Hindlimb muscle (tissue), 1 donor: ENCODE measurements around the gene HOXB3. TPM values are rescaled to one million over a fixed set of nuclear protein-coding genes. Genes with fewer than 3 reads are reported as not detected.
"Not testable (repeated sequence)": the region's sequence is repeated elsewhere in the genome, so short reads cannot be mapped to it uniquely, and the experiment has no call there.

Source experiments
- DNase-seq: peaks from one replicate; pipeline ENCODE4 v3.0.0-alpha.2; 2013
- polyA plus RNA-seq: library from polyadenylated mRNA; unstranded; fragments of 120-200 nt; gene quantifications from one replicate; pipeline ENCODE4 v1.2.1, GENCODE V29; 2013; ENCODE audit not compliant: insufficient read length

The HOXB3 gene
- polyA plus RNA-seq, 1 donor: 9.1 TPM

GRCh38 chr17:48522031-48522653 lies 67.9 kb downstream of the HOXB3 start:
- no peak for DNase-seq

- no peak for DNase-seq
Observed at GRCh38 chr17:48520631-48521079, 69.4 kb downstream of the HOXB3 start.

GRCh38 chr17:48519427-48519826 lies 70.6 kb downstream of the HOXB3 start:
- DNase-seq: no peak

GRCh38 chr17:48517478-48517877 lies 72.6 kb downstream of the HOXB3 start:
- DNase-seq: no peak

- no peak for DNase-seq
Observed at GRCh38 chr17:48515925-48516900, 73.8 kb downstream of the HOXB3 start.

- DNase-seq: no peak
Observed at GRCh38 chr17:48514477-48514876, 75.6 kb downstream of the HOXB3 start.

GRCh38 chr17:48513666-48514455 lies 76.2 kb downstream of the HOXB3 start:
- no peak for DNase-seq

GRCh38 chr17:48513097-48513496 lies 76.9 kb downstream of the HOXB3 start:
- DNase-seq: no peak

GRCh38 chr17:48510761-48511604 lies 79.1 kb downstream of the HOXB3 start:
- DNase-seq: no peak

- DNase-seq: no peak
Observed at GRCh38 chr17:48510381-48510760, 79.7 kb downstream of the HOXB3 start.

- DNase-seq: not testable (repeated sequence)
Observed at GRCh38 chr17:48509708-48510107, 80.3 kb downstream of the HOXB3 start.

GRCh38 chr17:48506246-48506645 lies 83.8 kb downstream of the HOXB3 start:
- no peak for DNase-seq

GRCh38 chr17:48505788-48506187 lies 84.3 kb downstream of the HOXB3 start:
- no peak for DNase-seq

- no peak for DNase-seq
Observed at GRCh38 chr17:48504953-48505352, 85.1 kb downstream of the HOXB3 start.

- no peak for DNase-seq
Observed at GRCh38 chr17:48503747-48504146, 86.3 kb downstream of the HOXB3 start.

GRCh38 chr17:48502901-48503300 lies 87.1 kb downstream of the HOXB3 start:
- DNase-seq: no peak

- no peak for DNase-seq
Observed at GRCh38 chr17:48502312-48502711, 87.7 kb downstream of the HOXB3 start.

GRCh38 chr17:48500435-48501426 lies 89.3 kb downstream of the HOXB3 start:
- no peak for DNase-seq

- no peak for DNase-seq
Observed at GRCh38 chr17:48499735-48500434, 90.2 kb downstream of the HOXB3 start.

GRCh38 chr17:48499248-48499647 lies 90.8 kb downstream of the HOXB3 start:
- DNase-seq: no peak
